ENCODE data around the gene NDRG3.

The NDRG3 gene

GRCh38 chr20:36752582-36752981 lies 6.7 kb upstream of the NDRG3 start:
- Histone ChIP-seq H3K27me3 (replicated peaks; ENCODE audit: insufficient read depth, low read length) (no peaks in the 10 kb centered on the region), H3K9me2 (replicated peaks; ENCODE audit: insufficient read depth, low read length) (no peaks in the 10 kb centered on the region), H3K4me2 (ENCODE audit: low read depth, low read length) (no peak overlapping the region), H3F3A (ENCODE audit: insufficient read depth, low read length) (no peaks in the 10 kb centered on the region), H3K4me1 (ENCODE audit: low read length) (peaks cover 4% of the 10 kb centered on the region), H2AFZ (ENCODE audit: low read length) (no peak overlapping the region), H3K4me3 (ENCODE audit: low read length) (no peak overlapping the region), H4K20me1 (ENCODE audit: insufficient read depth, low read length) (no peaks in the 10 kb centered on the region), H3K27ac (ENCODE audit: low read length) (no peak overlapping the region), H3K36me3 (replicated peaks; ENCODE audit: insufficient read depth, low read length) (peaks cover 7% of the 10 kb centered on the region; the same call in 1 of the 2 replicates), H3K9ac (ENCODE audit: low read length) (no peak overlapping the region), H3K79me2 (ENCODE audit: low read length) (no peaks in the 10 kb centered on the region), H3K9me3 (replicated peaks; ENCODE audit: insufficient read depth, low read length) (no peaks in the 10 kb centered on the region)
- TF ChIP-seq EZH2phosphoT487 (IDR thresholded peaks at IDR 0.05; ENCODE audit: low read length) (no peak), CTCF (IDR thresholded peaks at IDR 0.05; ENCODE audit: low read length) (no peak), EZH2 (optimal IDR thresholded peaks at IDR 0.05; ENCODE audit: low read depth, low read length) (no peak)
- no peak for DNase-seq

- Histone ChIP-seq H3K27ac (ENCODE audit: low read length) (no peak overlapping the region), H3K79me2 (ENCODE audit: low read length) (0 out of 2 replicates have a peak, but pooled peaks cover 4% of the 10 kb centered on the region), H3K9me2 (replicated peaks; ENCODE audit: insufficient read depth, low read length) (no peaks in the 10 kb centered on the region), H3K27me3 (replicated peaks; ENCODE audit: insufficient read depth, low read length) (no peaks in the 10 kb centered on the region), H3K4me3 (ENCODE audit: low read length) (peak overlapping the region; percentile 99), H2AFZ (ENCODE audit: low read length) (peak overlapping the region; percentile 99), H3F3A (ENCODE audit: insufficient read depth, low read length) (peaks cover 7% of the 10 kb centered on the region), H3K4me2 (ENCODE audit: low read depth, low read length) (peak overlapping the region; percentile 100), H3K36me3 (replicated peaks; ENCODE audit: insufficient read depth, low read length) (no peaks in the 10 kb centered on the region), H3K9me3 (replicated peaks; ENCODE audit: insufficient read depth, low read length) (no peaks in the 10 kb centered on the region), H3K4me1 (ENCODE audit: low read length) (peaks cover 10% of the 10 kb centered on the region), H3K9ac (ENCODE audit: low read length) (peak overlapping the region; percentile 73; the same call in 1 of the 2 replicates), H4K20me1 (ENCODE audit: insufficient read depth, low read length) (no peaks in the 10 kb centered on the region)
- peak; percentile 33 for DNase-seq
- TF ChIP-seq CTCF (IDR thresholded peaks at IDR 0.05; ENCODE audit: low read length): no peak
- TF ChIP-seq EZH2phosphoT487 (IDR thresholded peaks at IDR 0.05; ENCODE audit: low read length): no peak
- TF ChIP-seq EZH2 (optimal IDR thresholded peaks at IDR 0.05; ENCODE audit: low read depth, low read length): no peak
Observed at GRCh38 chr20:36745234-36745926, 510 bp downstream of the NDRG3 start.

- Histone ChIP-seq H3K9me3 (replicated peaks; ENCODE audit: insufficient read depth, low read length) (no peaks in the 10 kb centered on the region), H3K4me1 (ENCODE audit: low read length) (peaks cover 10% of the 10 kb centered on the region), H3K79me2 (ENCODE audit: low read length) (0 out of 2 replicates have a peak, but pooled peaks cover 4% of the 10 kb centered on the region), H3K36me3 (replicated peaks; ENCODE audit: insufficient read depth, low read length) (no peaks in the 10 kb centered on the region), H4K20me1 (ENCODE audit: insufficient read depth, low read length) (no peaks in the 10 kb centered on the region), H3K4me3 (ENCODE audit: low read length) (peak overlapping the region; percentile 99; the same call in 1 of the 2 replicates), H3K9me2 (replicated peaks; ENCODE audit: insufficient read depth, low read length) (no peaks in the 10 kb centered on the region), H3K27ac (ENCODE audit: low read length) (no peak overlapping the region), H3K9ac (ENCODE audit: low read length) (no peak overlapping the region; the same call in 1 of the 2 replicates), H3F3A (ENCODE audit: insufficient read depth, low read length) (peaks cover 7% of the 10 kb centered on the region), H3K4me2 (ENCODE audit: low read depth, low read length) (peak overlapping the region; percentile 100; the same call in 1 of the 2 replicates), H3K27me3 (replicated peaks; ENCODE audit: insufficient read depth, low read length) (no peaks in the 10 kb centered on the region), H2AFZ (ENCODE audit: low read length) (peak overlapping the region; percentile 99; the same call in 1 of the 2 replicates)
- DNase-seq: no peak
- TF ChIP-seq CTCF (IDR thresholded peaks at IDR 0.05; ENCODE audit: low read length) (no peak), EZH2phosphoT487 (IDR thresholded peaks at IDR 0.05; ENCODE audit: low read length) (no peak), EZH2 (optimal IDR thresholded peaks at IDR 0.05; ENCODE audit: low read depth, low read length) (no peak)
Observed at GRCh38 chr20:36744764-36745191, 1.1 kb downstream of the NDRG3 start.
